ENCODE results near the gene FGD2. TPM values are rescaled to one million over a fixed set of nuclear protein-coding genes. Genes with fewer than 3 reads are reported as not detected.
A peak's percentile ranks its signal among the peaks of the same experiment; 100 is the strongest.

The FGD2 gene
- total and polyA plus RNA-seq, 2 of the 4 experiments (the other 2 are of a cell fraction) = 0.07 TPM; not detected in 1

DNA sequence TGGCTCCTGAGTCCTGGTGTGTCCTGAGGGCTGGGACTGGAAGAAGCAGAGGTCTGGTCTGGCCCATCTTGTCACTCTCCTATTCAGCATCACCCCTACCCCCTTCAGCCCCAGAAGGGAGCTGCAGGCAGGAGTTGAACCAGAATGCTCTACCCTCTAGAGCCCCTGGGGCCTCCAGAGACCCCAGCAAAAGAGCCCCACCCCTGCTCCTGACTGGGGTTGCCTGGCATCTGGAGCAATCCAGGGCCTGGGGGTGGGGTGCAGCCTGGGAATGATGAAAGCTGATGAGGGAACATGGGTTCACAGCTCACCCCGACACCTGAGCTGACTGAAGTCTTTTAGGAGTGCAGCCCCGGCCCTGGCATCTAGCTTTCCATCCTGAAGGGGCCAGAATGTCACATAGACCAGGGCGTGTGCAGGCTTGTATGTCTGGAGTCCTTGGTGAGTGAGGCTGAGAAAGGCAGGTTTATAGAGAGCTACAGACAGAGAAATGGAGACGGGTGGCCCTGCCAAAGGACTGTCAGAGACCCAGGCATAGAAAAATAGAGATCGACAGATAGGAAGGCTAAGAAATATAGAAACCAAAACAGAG, 12.2 kb downstream of the FGD2 start:
- 0 out of 2 replicates have a peak overlapping the region, but pooled peaks have one; percentile 15 for H3K9ac ChIP-seq (ENCODE audit: low read depth, low read length)
- H3K9me3 ChIP-seq (ENCODE audit: control insufficient read depth, insufficient read depth, low read length) = no peaks in the 10 kb centered on the region
- H3K56ac ChIP-seq (ENCODE audit: extremely low read depth, insufficient read depth, low read length) = no peak overlapping the region
- no peak overlapping the region for H2AK5ac ChIP-seq (ENCODE audit: low read depth, low read length)
- peak overlapping the region; percentile 16 to 43; a peak in 2 of 4 replicates for H4K8ac ChIP-seq (ENCODE audit: low read depth in 2 of 2, low read length in 2 of 2)
- ATAC-seq (ENCODE audit: low read depth) = peak; percentile 30
- H2BK5ac ChIP-seq (ENCODE audit: low read depth, low read length, poor library complexity, severe bottlenecking) = no peak overlapping the region
- H2AFZ ChIP-seq (replicated peaks; ENCODE audit: low read length, poor library complexity) = peak overlapping the region; percentile 68
- no peak overlapping the region for H4K91ac ChIP-seq (ENCODE audit: insufficient read depth, low read depth, low read length)
- in situ Hi-C loops (cut with MboI; ENCODE audit: low sequenced_read_pairs) = no loop called here
- no peak overlapping the region for H3K4me2 ChIP-seq (ENCODE audit: low read depth, low read length)
- intact Hi-C loops (cut with micrococcal nuclease) = loop anchor here (1.0 to 10.0 kb wide), 5 partner anchors 132 to 393 kb away; partner anchors contain the start of gene C6orf89
- H2BK20ac ChIP-seq (ENCODE audit: low read depth, low read length) = no peak overlapping the region
- H3K27me3 ChIP-seq (ENCODE audit: control insufficient read depth, insufficient read depth, low read length) = no peaks in the 10 kb centered on the region
- H3K4me1 ChIP-seq (ENCODE audit: control insufficient read depth, insufficient read depth, low read length) = no peaks in the 10 kb centered on the region; the same call in 1 of the 2 replicates
- H3K14ac ChIP-seq (replicated peaks; ENCODE audit: low read depth, low read length) = no peak overlapping the region
- no peak overlapping the region for H2BK120ac ChIP-seq (ENCODE audit: low read depth, low read length)
- no peaks in the 10 kb centered on the region for H3K36me3 ChIP-seq (ENCODE audit: control insufficient read depth, insufficient read depth, low read length)
- no peaks in the 10 kb centered on the region for H4K20me1 ChIP-seq (ENCODE audit: insufficient read depth, low read length)
- H3K18ac ChIP-seq (ENCODE audit: low read depth, low read length) = no peak overlapping the region
- no peaks in the 10 kb centered on the region for H3K9me1 ChIP-seq (ENCODE audit: insufficient read depth, low read length)
- peak overlapping the region; percentile 14; the same call in 1 of the 2 replicates for H4K5ac ChIP-seq (ENCODE audit: low read depth, low read length)
- H3K23ac ChIP-seq (ENCODE audit: low read depth, low read length) = no peak overlapping the region
- peak overlapping the region; percentile 35; the same call in 1 of the 2 replicates for H3K4ac ChIP-seq (ENCODE audit: low read depth, low read length)
- TF ChIP-seq FOS (IDR thresholded peaks at IDR 0.05; ENCODE audit: low read depth, low read length) (no peak), RAD21 (IDR thresholded peaks at IDR 0.05; ENCODE audit: low read length) (no peak), CEBPB (IDR thresholded peaks at IDR 0.05; ENCODE audit: low read depth, low read length) (no peak), MXI1 (IDR thresholded peaks at IDR 0.05; ENCODE audit: borderline replicate concordance, low read depth, low read length) (no peak), MAZ (IDR thresholded peaks at IDR 0.05; ENCODE audit: borderline replicate concordance, low read depth, low read length) (no peak), CHD1 (IDR thresholded peaks at IDR 0.05; ENCODE audit: low read depth, low read length) (no peak), RCOR1 (IDR thresholded peaks at IDR 0.05; ENCODE audit: insufficient replicate concordance, low read length) (no peak), NFE2L2 (IDR thresholded peaks at IDR 0.05; ENCODE audit: low read depth, low read length) (no peak), POLR2A (IDR thresholded peaks at IDR 0.05; ENCODE audit: low read depth, low read length) (no peak), SMC3 (IDR thresholded peaks at IDR 0.05; ENCODE audit: low read depth, low read length) (no peak)
- TF ChIP-seq, protein P1, sequence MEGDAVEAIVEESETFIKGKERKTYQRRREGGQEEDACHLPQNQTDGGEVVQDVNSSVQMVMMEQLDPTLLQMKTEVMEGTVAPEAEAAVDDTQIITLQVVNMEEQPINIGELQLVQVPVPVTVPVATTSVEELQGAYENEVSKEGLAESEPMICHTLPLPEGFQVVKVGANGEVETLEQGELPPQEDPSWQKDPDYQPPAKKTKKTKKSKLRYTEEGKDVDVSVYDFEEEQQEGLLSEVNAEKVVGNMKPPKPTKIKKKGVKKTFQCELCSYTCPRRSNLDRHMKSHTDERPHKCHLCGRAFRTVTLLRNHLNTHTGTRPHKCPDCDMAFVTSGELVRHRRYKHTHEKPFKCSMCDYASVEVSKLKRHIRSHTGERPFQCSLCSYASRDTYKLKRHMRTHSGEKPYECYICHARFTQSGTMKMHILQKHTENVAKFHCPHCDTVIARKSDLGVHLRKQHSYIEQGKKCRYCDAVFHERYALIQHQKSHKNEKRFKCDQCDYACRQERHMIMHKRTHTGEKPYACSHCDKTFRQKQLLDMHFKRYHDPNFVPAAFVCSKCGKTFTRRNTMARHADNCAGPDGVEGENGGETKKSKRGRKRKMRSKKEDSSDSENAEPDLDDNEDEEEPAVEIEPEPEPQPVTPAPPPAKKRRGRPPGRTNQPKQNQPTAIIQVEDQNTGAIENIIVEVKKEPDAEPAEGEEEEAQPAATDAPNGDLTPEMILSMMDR (conservative IDR thresholded peaks at IDR 0.05; ENCODE audit: low read depth, low read length) = no peak
- DNase-seq = no peak
- WGBS, 2 experiments (ENCODE audit: extremely low coverage in 2 of 2, insufficient read length in 1 of 2) = 41% methylated on average over 4 of the region's 5 CpGs; no CpG with 5 or more reads in 1 of the 2 experiments
- ChIA-PET CTCF (interaction anchor here (0.6 to 3.9 kb wide), 29 partner anchors 9 to 1101 kb away, joined by 3 to 30 read pairs (median 5); partner anchors contain the start of genes C6orf89, FGD2, PPIL1 and TBC1D22B), POLR2A (ENCODE audit: unreplicated experiment) (no interaction called here)
- dilution Hi-C loops (cut with HindIII; ENCODE audit: low sequenced_read_pairs, unreplicated experiment) = no loop called here
- no peak overlapping the region for H3K27ac ChIP-seq (ENCODE audit: insufficient read depth, low read length)
- H2AK9ac ChIP-seq (replicated peaks; ENCODE audit: low read depth, low read length, poor library complexity) = peak overlapping the region; percentile 45
- H2BK15ac ChIP-seq (ENCODE audit: low read depth, low read length) = no peak overlapping the region; the same call in 2 of the 3 replicates
- no peaks in the 10 kb centered on the region for H3K79me1 ChIP-seq (ENCODE audit: low read depth in 1 of 2, low read length in 2 of 2)
- BruUV-seq (replicated peaks) = no TSS peak
- H3K4me3 ChIP-seq (ENCODE audit: insufficient read depth, low read depth, low read length) = no peak overlapping the region
